ENCODE results near the gene PIK3AP1.
"Not testable (repeated sequence)": the region's sequence is repeated elsewhere in the genome, so short reads cannot be mapped to it uniquely, and the experiment has no call there.

GRCh38 chr10:96680463-96680862 lies 39.9 kb downstream of the PIK3AP1 start:
- not testable (repeated sequence) for TF ChIP-seq POLR2AphosphoS5, POLR2A (IDR thresholded peaks at IDR 0.05)
